GM10248 (cell line): ENCODE measurements around the gene GIMAP1.
A peak's percentile ranks its signal among the peaks of the same experiment; 100 is the strongest.

Source experiments
- CTCF ChIA-PET: fragments of 300-600 bp; sonication (Branson Sonifier 250); formaldehyde crosslinking; extraction: SDS; loops from one replicate; lab custom pipeline; 2021; ENCODE audit warnings: antibody characterized with exemption; lab: Yijun Ruan, JAX
- POLR2A ChIA-PET: fragments of 350-650 bp; sonication (Branson Sonifier 250); formaldehyde crosslinking; extraction: SDS; loops from one replicate; lab custom pipeline; 2020; ENCODE audit warnings: antibody characterized with exemption; lab: Yijun Ruan, JAX
- DNase-seq: peaks from one replicate; pipeline ENCODE4 v3.0.0; 2012; ENCODE audit errors: extremely low spot score
- CTCF ChIP-seq: IDR thresholded peaks from 2 replicates; pipeline ENCODE4 v1.5.1; 2012; ENCODE audit warnings: mild to moderate bottlenecking, low read depth; ENCODE audit errors: extremely low read depth, missing control alignments, control extremely low read depth

GIMAP1 gene

GRCh38 chr7:150753239-150753638, 36.8 kb downstream of the GIMAP1 start:
- ChIA-PET POLR2A (no interaction called here), CTCF (interaction anchor here (4.8 kb wide), 1 partner anchor 304 kb away, joined by 31 read pairs; no protein-coding TSS in a partner anchor)
- DNase-seq = no peak
- TF ChIP-seq CTCF = no peak

GRCh38 chr7:150753826-150754603, 37.6 kb downstream of the GIMAP1 start:
- TF ChIP-seq CTCF = peak; percentile 38
- DNase-seq = peak; percentile 38
- ChIA-PET CTCF (interaction anchor here (0.6 to 4.8 kb wide), 3 partner anchors 8 to 320 kb away, joined by 3 to 31 read pairs (median 4); no protein-coding TSS in a partner anchor), POLR2A (interaction anchor here (0.6 kb wide), 1 partner anchor 1231 kb away, joined by 8 read pairs; no protein-coding TSS in a partner anchor)

- CTCF ChIA-PET = interaction anchor here (0.8 to 4.8 kb wide), 10 partner anchors 13 to 468 kb away, joined by 3 to 31 read pairs (median 4); partner anchors contain the start of genes GIMAP2 and GIMAP8
- TF ChIP-seq CTCF = no peak
- DNase-seq = no peak
- POLR2A ChIA-PET = interaction anchor here (1.0 kb wide), 1 partner anchor 22 kb away, joined by 3 read pairs; no protein-coding TSS in a partner anchor
Measured at GRCh38 chr7:150754951-150755350, 38.5 kb downstream of the GIMAP1 start.

DNA sequence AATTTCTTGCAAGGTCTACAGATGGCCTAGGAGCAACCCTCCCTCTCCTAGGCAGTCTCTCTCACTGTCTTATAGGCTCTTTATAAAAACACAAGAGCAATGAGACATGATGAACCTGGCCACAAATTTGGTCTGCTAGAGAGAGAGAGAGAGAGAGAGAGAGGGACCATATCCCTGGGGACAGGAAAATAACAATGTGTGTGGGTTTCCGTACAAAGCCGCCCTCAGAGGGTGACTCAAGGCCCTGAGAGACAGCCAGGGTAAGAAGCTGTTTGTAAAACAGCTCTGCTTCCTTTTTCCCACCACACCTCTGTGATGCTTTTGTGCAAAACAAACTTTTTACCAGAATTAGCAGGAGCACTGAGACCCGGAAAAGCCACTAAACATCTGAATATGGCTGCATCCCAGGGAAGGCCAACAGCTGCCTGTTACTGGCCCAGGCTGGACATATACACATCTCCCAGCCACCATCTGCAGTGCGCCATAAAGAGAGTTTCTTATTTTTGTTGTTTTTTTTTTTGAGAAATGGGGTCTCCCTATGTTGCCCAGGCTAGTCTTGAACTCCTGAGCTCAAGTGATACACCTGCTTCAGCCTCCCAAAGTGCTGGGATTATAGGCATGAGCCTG, 39.2 kb downstream of the GIMAP1 start:
- POLR2A ChIA-PET = interaction anchor here (1.0 kb wide), 1 partner anchor 23 kb away, joined by 3 read pairs; no protein-coding TSS in a partner anchor
- no peak for TF ChIP-seq CTCF
- DNase-seq = no peak
- CTCF ChIA-PET = interaction anchor here (0.7 to 4.8 kb wide), 14 partner anchors 9 to 477 kb away, joined by 3 to 31 read pairs (median 4); partner anchors contain the start of genes GIMAP2 and GIMAP8

DNA sequence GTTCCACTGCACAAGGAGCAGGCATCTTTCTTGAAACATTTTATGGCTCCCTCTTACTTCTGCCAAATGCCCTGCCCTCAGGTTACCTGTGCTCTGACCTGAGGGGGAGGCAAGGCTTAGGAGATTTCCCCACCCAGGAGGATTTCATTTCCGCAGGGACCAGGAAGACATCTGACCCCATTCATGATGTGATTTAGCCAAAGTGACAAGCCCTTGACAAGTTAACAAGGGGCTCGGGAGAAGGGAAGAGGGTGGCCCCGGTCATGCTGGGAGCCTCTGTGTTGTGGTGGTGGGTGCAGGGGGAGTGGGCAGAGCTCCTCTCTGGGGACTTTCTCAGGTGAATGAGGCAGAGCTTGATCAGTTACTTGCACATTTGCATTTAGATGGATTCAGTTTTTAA, 39.8 kb downstream of the GIMAP1 start:
- DNase-seq = no peak
- CTCF ChIA-PET = interaction anchor here (0.7 to 4.8 kb wide), 9 partner anchors 10 to 478 kb away, joined by 3 to 31 read pairs (median 5); no protein-coding TSS in a partner anchor
- POLR2A ChIA-PET = interaction anchor here (1.0 kb wide), 1 partner anchor 23 kb away, joined by 3 read pairs; no protein-coding TSS in a partner anchor
- TF ChIP-seq CTCF = no peak

- POLR2A ChIA-PET = no interaction called here
- CTCF ChIA-PET = interaction anchor here (0.7 to 4.8 kb wide), 10 partner anchors 10 to 323 kb away, joined by 3 to 31 read pairs (median 4); partner anchors contain the start of gene GIMAP1
- TF ChIP-seq CTCF = peak; percentile 41
- DNase-seq = peak; percentile 40
Measured at GRCh38 chr7:150756858-150757257, 40.4 kb downstream of the GIMAP1 start.
